Activated naive CD8-positive, alpha-beta T cell treated with anti-CD3 and anti-CD28 coated beads, Interleukin-2, amount 10 ng/mL, durations not matched to agents 7 days and 5 days (primary cell): ENCODE results near the gene SURF4. TPM values are rescaled to one million over a fixed set of nuclear protein-coding genes. Genes with fewer than 3 reads are reported as not detected.
"Not testable (repeated sequence)": the region's sequence is repeated elsewhere in the genome, so short reads cannot be mapped to it uniquely, and the experiment has no call there.

Source experiments
- ATAC-seq: fragments of 150-1000 bp; cut with Tn5 transposase; one replicate; pipeline ENCODE4 v1.10.0; 2021; ENCODE audit warnings: low read depth, moderate library complexity
- POLR2A ChIA-PET: fragments of 350-600 bp; sonication (Branson Sonifier 250); formaldehyde crosslinking; loops from one replicate; lab custom pipeline; 2021; ENCODE audit warnings: antibody characterized with exemption; lab: Charles Lee
- DNase-seq: peaks from one replicate; pipeline ENCODE4 v3.0.0; 2021
- H3K27ac Mint-ChIP-seq: one replicate; pipeline ENCODE4 v1.8.0; 2022; ENCODE audit warnings: mild to moderate bottlenecking, mixed read lengths
- H3K27me3 Mint-ChIP-seq: one replicate; pipeline ENCODE4 v1.8.0; 2022; ENCODE audit warnings: mild to moderate bottlenecking, moderate library complexity, mixed read lengths
- H3K36me3 Mint-ChIP-seq: one replicate; pipeline ENCODE4 v1.8.0; 2021; ENCODE audit warnings: mild to moderate bottlenecking, mixed read lengths
- H3K4me1 Mint-ChIP-seq: one replicate; pipeline ENCODE4 v1.8.0; 2021; ENCODE audit warnings: mixed read lengths
- H3K4me3 Mint-ChIP-seq: one replicate; pipeline ENCODE4 v1.8.0; 2022; ENCODE audit warnings: mild to moderate bottlenecking, moderate library complexity, mixed read lengths
- H3K9me3 Mint-ChIP-seq: one replicate; pipeline ENCODE4 v1.8.0; 2021; ENCODE audit warnings: mixed read lengths
- total RNA-seq, 2 experiments: library from RNA; stranded (reverse); gene quantifications; one replicate each; pipeline ENCODE4 v1.2.3, GENCODE V29; 2021

The SURF4 gene
- total RNA-seq, 2 experiments from 2014 or later = 160 to 161 TPM

DNA sequence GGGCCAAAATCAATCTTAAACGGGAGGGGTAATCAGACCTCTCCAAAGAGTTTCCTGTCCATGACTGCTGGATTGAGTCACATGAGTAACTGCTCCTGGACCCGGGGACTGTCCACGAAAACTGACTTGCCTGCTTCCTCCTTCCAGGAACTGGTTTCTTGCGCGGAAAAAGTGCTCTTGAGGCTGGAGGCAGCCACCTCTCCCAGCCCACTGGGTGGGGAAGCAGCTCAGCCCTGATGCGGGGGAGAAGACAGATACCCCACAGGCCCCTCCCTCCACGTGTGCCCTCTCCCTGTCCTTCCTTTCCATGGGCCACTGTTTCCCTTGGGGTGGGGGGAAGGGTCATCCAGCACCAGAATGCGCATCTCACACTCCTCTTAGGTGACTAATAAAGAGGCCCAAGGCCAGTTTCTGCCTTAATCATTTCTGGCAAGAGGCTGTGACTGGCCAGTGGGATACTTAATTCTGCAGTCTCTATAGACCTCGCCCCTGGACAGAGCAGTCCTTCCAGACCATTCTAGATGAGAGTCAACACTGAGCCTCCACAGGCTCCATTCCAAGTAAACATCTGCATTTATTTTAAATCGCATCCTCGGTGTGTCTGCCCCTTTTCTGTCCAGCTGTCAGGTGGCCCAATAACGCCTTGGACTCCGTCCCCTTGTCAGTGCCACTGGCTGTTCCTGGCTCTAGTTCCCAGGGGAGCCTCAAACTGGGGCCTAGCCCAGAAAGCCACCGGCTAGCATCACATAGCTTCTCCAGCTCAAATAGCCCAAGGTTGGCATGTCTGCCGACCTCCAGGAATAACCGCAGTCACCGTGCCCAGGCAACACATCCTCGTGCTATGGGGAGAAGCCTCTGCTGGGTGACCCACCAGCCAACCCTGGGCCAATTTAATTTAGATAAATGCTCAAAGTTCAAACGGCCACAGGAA lies 29.9 kb upstream of the SURF4 start:
- H3K27me3 Mint-ChIP-seq = no peaks in the 10 kb centered on the region
- H3K4me3 Mint-ChIP-seq = no peak overlapping the region
- no peak overlapping the region for H3K27ac Mint-ChIP-seq
- no peaks in the 10 kb centered on the region for H3K9me3 Mint-ChIP-seq
- peaks cover 13% of the 10 kb centered on the region for H3K36me3 Mint-ChIP-seq
- peaks cover 10% of the 10 kb centered on the region for H3K4me1 Mint-ChIP-seq
- no peak for ATAC-seq
- DNase-seq = no peak
- POLR2A ChIA-PET = no interaction called here

DNA sequence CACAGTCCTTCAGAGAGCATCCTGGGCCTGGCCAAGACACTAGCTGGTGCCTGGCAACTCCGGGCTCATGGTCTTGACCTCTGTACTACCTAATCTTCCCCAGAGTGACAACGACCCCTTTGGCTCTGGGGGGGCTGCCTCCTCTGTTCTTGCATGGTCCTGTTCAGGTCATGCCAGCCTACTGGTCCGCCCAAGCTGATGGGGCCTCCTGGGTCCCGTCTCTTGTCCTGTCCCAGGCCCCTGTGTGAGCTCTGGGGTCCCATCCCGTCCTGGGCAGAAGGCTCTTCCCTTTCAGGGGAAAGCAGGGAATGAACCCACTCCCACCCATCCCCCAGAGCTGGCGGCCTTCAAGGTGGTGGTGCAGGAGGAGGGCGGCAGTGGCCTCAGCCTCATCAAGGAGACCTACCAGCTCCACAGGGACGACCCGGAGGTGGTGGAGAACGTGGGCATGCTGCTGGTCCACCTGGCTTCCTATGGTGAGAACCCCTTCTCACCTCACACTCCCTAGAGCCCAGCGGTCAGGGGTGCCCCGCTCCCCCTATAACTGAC lies 28.7 kb upstream of the SURF4 start:
- no peak for DNase-seq
- POLR2A ChIA-PET = interaction anchor here (0.8 kb wide), 1 partner anchor 30 kb away, joined by 7 read pairs; no protein-coding TSS in a partner anchor
- H3K4me1 Mint-ChIP-seq = peaks cover 10% of the 10 kb centered on the region
- no peaks in the 10 kb centered on the region for H3K27me3 Mint-ChIP-seq
- H3K27ac Mint-ChIP-seq = no peak overlapping the region
- ATAC-seq = no peak
- no peaks in the 10 kb centered on the region for H3K9me3 Mint-ChIP-seq
- peaks cover 11% of the 10 kb centered on the region for H3K36me3 Mint-ChIP-seq
- H3K4me3 Mint-ChIP-seq = no peak overlapping the region

DNA sequence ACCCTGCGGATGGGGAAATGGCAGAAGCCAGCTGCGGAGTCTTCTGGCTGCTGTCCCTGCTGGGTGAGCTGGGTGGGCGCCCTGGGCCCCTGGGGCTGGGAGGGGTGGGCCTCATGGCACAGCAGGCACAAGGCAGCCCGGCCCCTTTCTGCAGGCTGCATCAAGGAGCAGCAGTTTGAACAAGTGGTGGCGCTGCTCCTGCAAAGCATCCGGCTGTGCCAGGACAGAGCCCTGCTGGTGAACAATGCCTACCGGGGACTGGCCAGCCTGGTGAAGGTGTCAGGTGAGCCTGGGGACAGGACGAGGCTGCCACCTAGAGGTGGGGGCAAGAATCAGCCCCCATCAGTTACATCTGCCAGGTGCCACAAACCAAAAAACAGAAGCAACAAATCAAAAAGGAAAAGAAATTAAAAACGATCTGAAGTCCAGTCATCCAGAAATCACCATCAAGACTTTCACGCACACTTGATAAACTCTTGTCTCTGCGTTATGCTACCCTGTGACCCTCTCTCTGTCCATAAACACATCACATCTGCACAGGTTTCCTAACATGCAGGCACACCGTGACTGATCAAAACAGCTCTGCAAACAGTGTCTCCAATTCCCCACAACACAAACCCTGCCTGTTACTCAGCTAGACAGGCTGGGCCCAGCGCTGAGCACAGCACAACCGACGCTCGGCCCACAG lies 28.1 kb upstream of the SURF4 start:
- H3K27ac Mint-ChIP-seq = no peak overlapping the region
- ATAC-seq (peak; percentile 51), DNase-seq (peak; percentile 71)
- H3K36me3 Mint-ChIP-seq = peaks cover 11% of the 10 kb centered on the region
- no peaks in the 10 kb centered on the region for H3K27me3 Mint-ChIP-seq
- peaks cover 10% of the 10 kb centered on the region for H3K4me1 Mint-ChIP-seq
- POLR2A ChIA-PET = interaction anchor here (0.8 kb wide), 1 partner anchor 30 kb away, joined by 7 read pairs; no protein-coding TSS in a partner anchor
- H3K4me3 Mint-ChIP-seq = no peak overlapping the region
- no peaks in the 10 kb centered on the region for H3K9me3 Mint-ChIP-seq

DNA sequence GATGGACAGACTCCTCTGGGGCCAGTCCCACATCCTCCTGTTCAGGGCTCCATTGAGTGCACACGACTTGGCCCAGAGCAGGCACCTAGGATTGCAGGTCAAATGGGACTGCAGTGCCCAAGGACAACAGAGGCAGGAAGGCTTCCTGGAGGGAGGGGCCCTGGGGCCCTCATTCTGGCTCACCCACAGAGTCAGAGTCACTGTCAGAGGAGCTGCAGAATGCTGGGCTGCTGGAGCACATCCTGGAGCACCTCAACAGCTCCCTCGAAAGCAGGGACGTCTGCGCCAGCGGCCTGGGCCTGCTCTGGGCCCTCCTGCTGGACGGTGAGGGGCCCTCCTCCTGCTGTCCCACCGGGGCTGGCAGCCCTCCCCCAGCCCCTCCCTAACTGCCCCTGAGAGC lies 26.8 kb upstream of the SURF4 start:
- DNase-seq (no peak), ATAC-seq (no peak)
- Mint-ChIP-seq H3K9me3 (no peaks in the 10 kb centered on the region), H3K36me3 (peaks cover 10% of the 10 kb centered on the region), H3K4me3 (no peak overlapping the region), H3K27ac (no peak overlapping the region), H3K27me3 (no peaks in the 10 kb centered on the region), H3K4me1 (peaks cover 10% of the 10 kb centered on the region)
- POLR2A ChIA-PET = interaction anchor here (0.7 kb wide), 1 partner anchor 32 kb away, joined by 3 read pairs; no protein-coding TSS in a partner anchor

DNA sequence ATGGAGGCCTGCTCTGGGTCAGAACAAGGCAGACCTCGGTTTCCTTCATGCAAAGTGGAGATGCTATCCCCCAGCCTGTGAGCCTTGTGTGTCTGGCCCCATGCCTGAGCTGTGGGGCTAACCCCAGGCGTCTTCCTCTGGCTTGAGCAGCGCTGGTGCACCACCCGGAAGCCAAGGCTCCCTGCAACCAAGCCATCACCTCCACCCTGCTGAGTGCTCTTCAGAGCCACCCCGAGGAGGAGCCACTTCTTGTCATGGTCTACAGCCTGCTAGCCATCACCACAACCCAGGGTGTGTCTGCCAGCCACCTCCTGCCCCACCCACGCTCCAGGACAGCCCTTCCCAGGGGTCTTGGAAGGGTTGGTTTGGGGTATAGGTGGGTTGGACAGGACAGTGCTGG lies 25.7 kb upstream of the SURF4 start:
- POLR2A ChIA-PET = no interaction called here
- Mint-ChIP-seq H3K4me3 (no peak overlapping the region), H3K4me1 (peaks cover 5% of the 10 kb centered on the region), H3K27me3 (no peaks in the 10 kb centered on the region), H3K27ac (no peak overlapping the region), H3K9me3 (no peaks in the 10 kb centered on the region), H3K36me3 (peaks cover 1% of the 10 kb centered on the region)
- ATAC-seq (no peak), DNase-seq (no peak)

DNA sequence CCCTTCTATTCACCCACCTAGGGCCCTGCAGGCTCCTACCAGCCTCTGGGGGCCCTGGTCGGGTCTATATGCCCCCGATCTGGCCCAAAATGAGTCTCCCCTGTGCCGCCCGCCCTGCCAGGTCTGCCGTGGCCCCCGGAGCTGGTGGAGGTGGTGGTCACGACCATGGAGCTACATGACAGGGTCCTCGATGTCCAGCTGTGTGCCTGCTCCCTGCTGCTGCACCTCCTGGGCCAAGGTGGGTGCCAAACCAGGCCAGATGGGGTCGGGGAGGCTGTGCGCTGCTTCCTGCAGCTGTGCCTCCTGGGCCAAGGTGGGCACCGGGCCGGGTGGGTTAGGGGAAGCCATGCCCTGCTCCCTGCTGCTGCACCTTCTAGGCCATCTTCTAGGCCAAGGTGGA lies 24.4 kb upstream of the SURF4 start:
- H3K4me1 Mint-ChIP-seq = peaks cover 5% of the 10 kb centered on the region

DNA sequence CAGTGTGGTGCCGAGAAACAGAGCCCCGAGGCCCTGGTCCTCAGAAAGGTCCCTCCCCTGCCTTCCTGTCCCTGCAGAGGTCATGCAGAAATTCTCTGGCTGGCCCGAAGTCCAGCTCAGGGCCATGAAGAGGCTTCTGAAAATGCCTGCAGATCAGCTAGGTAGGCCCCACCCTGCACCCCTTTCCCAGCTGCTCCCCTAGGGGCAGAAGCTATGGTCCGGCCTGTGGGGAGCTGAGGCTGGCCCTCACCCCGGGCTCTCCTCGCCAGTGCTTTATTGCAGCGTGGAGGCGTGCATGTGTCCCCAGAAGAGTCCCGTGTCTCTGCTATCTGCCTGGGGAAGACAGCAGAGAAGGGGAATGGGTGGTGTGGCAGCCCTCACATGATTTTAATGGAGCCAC lies 22.0 kb upstream of the SURF4 start:
- H3K36me3 Mint-ChIP-seq = no peaks in the 10 kb centered on the region
- ATAC-seq (no peak), DNase-seq (no peak)
- H3K9me3 Mint-ChIP-seq = no peaks in the 10 kb centered on the region
- H3K27me3 Mint-ChIP-seq = peaks cover 2% of the 10 kb centered on the region
- peaks cover 3% of the 10 kb centered on the region for H3K4me1 Mint-ChIP-seq
- POLR2A ChIA-PET = no interaction called here
- H3K4me3 Mint-ChIP-seq = no peak overlapping the region
- H3K27ac Mint-ChIP-seq = no peak overlapping the region

More for the DNA sequence above, 24.4 kb upstream of the SURF4 start:
- Mint-ChIP-seq H3K4me3 (no peak overlapping the region), H3K9me3 (no peaks in the 10 kb centered on the region), H3K27ac (no peak overlapping the region), H3K27me3 (no peaks in the 10 kb centered on the region), H3K36me3 (no peaks in the 10 kb centered on the region)
- no peak for ATAC-seq
- POLR2A ChIA-PET = no interaction called here
- DNase-seq = no peak

DNA sequence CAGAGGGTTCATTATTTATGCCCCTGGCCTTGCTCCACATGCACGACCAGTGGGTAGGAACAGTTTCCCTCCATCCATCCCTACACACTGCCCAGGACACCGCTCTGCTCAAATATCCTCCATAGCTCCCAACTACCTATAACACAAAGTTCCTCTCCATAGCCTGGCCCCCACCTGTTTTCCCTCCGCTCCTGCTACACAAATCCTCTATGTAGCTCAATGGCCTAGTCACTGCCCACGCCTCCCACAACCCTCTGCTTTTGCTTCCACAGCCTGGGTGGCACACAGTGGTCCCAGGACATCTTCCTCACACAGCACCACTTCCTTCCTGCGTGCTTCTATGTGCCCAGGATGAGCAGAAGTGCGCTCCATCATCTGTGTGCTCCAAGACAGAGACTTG lies 21.5 kb upstream of the SURF4 start:
- Mint-ChIP-seq H3K27ac (no peak overlapping the region), H3K9me3 (no peaks in the 10 kb centered on the region), H3K4me1 (peaks cover 3% of the 10 kb centered on the region), H3K36me3 (no peaks in the 10 kb centered on the region), H3K4me3 (no peak overlapping the region), H3K27me3 (peaks cover 2% of the 10 kb centered on the region)
- no peak for ATAC-seq
- POLR2A ChIA-PET = no interaction called here
- DNase-seq = no peak

DNA sequence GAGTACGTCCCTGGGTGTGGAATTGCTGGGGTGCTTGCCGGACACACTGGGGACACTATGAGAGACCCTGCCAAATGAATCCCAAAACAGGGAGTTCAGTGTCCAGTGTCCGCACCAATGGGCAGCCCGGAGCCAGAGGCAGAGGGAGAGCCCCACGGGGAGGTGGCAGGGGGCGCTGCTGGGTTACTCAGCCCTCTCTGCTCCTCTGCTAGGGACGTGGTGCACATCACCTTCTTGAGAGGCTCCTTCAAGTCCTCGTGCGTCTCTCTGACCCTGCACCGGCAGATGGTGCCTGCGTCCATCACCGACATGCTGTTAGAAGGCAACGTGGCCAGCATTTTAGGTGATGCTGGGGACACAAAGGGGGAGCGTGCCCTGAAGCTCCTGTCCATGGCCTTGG lies 21.1 kb upstream of the SURF4 start:
- Mint-ChIP-seq H3K27me3 (peaks cover 2% of the 10 kb centered on the region), H3K27ac (no peak overlapping the region), H3K4me1 (peaks cover 3% of the 10 kb centered on the region), H3K9me3 (no peaks in the 10 kb centered on the region), H3K4me3 (no peak overlapping the region), H3K36me3 (no peaks in the 10 kb centered on the region)
- DNase-seq (no peak), ATAC-seq (no peak)
- POLR2A ChIA-PET = no interaction called here

DNA sequence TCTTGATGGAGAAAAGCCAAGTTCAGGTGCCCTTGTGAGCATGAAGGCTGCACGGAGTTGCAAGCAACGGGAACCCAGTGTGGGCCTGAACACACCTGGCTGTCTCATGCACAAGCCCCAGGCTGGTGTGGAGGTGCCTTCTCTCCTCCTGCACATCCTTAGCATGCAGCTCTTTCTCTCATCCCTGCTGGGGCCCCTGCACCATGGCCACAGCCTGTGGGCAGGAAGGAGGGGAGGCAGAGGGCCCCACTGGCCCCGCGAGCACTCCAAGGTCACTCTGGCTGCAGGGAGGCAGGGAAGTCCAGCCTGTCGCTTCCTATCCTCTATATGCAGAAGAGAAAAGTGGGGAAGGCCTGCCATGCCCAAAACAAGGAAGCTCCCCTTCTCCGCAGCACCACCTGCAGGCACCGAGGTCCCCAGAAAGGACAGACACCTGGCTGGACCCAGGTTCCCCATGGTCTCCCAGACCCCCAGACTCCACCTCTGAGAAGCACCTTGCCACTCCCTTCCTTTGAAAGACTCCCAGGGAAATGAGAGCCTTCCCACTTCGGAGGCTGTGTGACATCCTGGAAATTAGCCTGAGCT lies 18.9 kb upstream of the SURF4 start:
- DNase-seq = no peak
- no peaks in the 10 kb centered on the region for H3K36me3 Mint-ChIP-seq
- no peak for ATAC-seq
- peaks cover 2% of the 10 kb centered on the region for H3K27me3 Mint-ChIP-seq
- H3K4me3 Mint-ChIP-seq = no peak overlapping the region
- no peak overlapping the region for H3K27ac Mint-ChIP-seq
- POLR2A ChIA-PET = no interaction called here
- peaks cover 3% of the 10 kb centered on the region for H3K4me1 Mint-ChIP-seq
- H3K9me3 Mint-ChIP-seq = no peaks in the 10 kb centered on the region

DNA sequence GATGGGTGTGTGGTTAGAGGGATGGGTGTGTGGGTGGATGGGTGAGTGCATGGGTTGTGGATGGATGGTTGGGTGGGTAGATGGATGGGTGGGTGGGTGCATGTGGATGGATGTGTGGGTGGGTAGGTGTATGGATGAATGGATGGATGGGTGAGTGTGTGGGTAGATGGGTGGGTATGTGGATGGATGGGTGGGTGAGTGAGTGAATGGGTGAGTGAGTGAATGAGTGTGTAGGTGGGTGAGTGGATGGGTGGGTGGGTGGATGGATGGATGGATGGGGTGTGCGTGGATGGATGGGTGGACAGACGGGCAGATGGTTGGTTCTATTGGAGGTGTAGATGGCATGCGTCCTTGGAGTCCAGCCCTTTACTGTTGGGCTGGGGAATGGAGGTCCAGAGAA lies 17.5 kb upstream of the SURF4 start:
- POLR2A ChIA-PET = no interaction called here
- H3K9me3 Mint-ChIP-seq = no peaks in the 10 kb centered on the region
- no peak for DNase-seq
- H3K4me1 Mint-ChIP-seq = peaks cover 3% of the 10 kb centered on the region
- H3K27ac Mint-ChIP-seq = no peak overlapping the region
- no peak for ATAC-seq
- H3K27me3 Mint-ChIP-seq = peaks cover 2% of the 10 kb centered on the region
- no peaks in the 10 kb centered on the region for H3K36me3 Mint-ChIP-seq
- H3K4me3 Mint-ChIP-seq = no peak overlapping the region

DNA sequence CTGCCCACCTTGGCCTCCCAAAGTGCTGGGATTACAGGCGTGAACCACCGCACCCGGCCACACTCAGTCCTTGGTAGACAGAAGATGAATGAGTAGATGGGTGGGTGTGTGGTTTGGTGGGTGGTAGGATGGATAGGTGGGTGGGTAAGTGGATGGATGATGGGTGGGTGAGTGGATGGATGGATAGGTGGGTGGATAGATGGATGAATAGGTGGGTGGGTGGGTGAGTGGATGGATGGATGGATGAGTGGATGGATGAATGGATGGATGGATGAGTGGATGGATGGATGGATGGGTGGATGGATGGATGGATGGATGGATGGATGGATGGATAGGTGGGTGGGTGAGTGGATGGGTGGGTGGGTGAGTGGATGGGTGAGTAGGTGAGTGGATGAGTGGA lies 16.4 kb upstream of the SURF4 start:
- H3K9me3 Mint-ChIP-seq, H3K36me3 Mint-ChIP-seq, H3K4me3 Mint-ChIP-seq, H3K4me1 Mint-ChIP-seq, H3K27ac Mint-ChIP-seq, POLR2A ChIA-PET, DNase-seq, H3K27me3 Mint-ChIP-seq, ATAC-seq: not testable (repeated sequence)

DNA sequence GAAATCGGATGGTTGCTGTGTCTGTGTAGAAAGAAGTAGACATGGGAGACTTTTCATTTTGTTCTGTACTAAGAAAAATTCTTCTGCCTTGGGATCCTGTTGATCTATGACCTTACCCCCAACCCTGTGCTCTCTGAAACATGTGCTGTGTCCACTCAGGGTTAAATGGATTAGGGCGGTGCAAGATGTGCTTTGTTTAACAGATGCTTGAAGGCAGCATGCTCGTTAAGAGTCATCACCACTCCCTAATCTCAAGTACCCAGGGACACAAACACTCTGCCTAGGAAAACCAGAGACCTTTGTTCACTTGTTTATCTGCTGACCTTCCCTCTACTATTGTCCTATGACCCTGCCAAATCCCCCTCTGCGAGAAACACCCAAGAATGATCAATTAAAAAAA lies 15.6 kb upstream of the SURF4 start:
- H3K27me3 Mint-ChIP-seq, ATAC-seq, H3K27ac Mint-ChIP-seq, H3K36me3 Mint-ChIP-seq, POLR2A ChIA-PET, H3K4me3 Mint-ChIP-seq, H3K9me3 Mint-ChIP-seq, H3K4me1 Mint-ChIP-seq, DNase-seq: not testable (repeated sequence)
